ENCODE data around the gene IL18BP.

The IL18BP gene

GRCh38 chr11:72041364-72042063, 42.8 kb downstream of the IL18BP start:
- peak in 2 of 3 donors; percentile 1 to 27 for DNase-seq (ENCODE audit: low read depth in 3 of 3, low spot score in 1 of 3)

GRCh38 chr11:72042064-72042745, 43.5 kb downstream of the IL18BP start:
- no peak for DNase-seq (ENCODE audit: low read depth in 3 of 3, low spot score in 1 of 3)

- DNase-seq (ENCODE audit: low read depth in 3 of 3, low spot score in 1 of 3), result no peak
These were observed 47.1 kb downstream of the IL18BP start for GRCh38 chr11:72045849-72046248.

DNA sequence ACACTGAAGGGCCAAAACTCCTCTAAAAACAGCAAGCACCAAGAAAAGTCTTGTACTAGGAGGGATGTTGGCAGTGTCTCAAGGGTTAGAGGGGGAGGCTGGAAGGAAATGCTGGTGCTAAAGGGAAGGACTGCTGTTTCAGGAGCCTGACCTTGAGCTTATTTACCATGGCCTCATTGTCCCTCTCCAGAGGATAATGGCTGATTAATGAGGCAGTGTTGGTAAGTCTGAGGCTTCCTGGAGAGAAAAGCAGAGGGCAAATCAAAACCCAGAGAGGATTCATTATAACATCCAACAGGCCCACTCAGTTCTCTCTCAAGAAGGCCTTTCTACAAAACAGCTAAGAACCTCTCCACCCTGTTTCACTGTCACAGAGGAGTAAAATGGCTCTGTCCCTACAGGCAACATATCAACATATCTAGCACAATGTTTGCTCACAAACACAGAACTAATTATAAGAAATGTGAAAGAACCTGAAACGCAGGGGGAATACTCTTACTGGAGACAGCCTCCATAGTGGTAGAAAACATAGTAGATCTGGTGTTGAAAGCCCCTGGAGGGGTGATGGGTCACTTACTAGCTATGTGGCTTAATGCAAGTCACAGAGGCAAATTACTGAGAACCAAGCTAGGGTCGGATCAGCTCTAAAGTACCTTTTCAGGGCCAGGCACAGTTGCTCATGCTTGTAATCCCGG, 50.2 kb downstream of the IL18BP start:
- DNase-seq (ENCODE audit: low read depth in 3 of 3, low spot score in 1 of 3), result no peak
